CD4-positive, alpha-beta T cell treated with Interferon alpha-2 for 1 hour (primary cell): Measurements from ENCODE around the gene TAF4.
A peak's percentile ranks its signal among the peaks of the same experiment; 100 is the strongest.

ENCODE experiments used
- DNase-seq, 2 donors: peaks; one replicate each; pipeline ENCODE4 v3.0.0-alpha.2; 2020 to 2022

Gene TAF4

DNA sequence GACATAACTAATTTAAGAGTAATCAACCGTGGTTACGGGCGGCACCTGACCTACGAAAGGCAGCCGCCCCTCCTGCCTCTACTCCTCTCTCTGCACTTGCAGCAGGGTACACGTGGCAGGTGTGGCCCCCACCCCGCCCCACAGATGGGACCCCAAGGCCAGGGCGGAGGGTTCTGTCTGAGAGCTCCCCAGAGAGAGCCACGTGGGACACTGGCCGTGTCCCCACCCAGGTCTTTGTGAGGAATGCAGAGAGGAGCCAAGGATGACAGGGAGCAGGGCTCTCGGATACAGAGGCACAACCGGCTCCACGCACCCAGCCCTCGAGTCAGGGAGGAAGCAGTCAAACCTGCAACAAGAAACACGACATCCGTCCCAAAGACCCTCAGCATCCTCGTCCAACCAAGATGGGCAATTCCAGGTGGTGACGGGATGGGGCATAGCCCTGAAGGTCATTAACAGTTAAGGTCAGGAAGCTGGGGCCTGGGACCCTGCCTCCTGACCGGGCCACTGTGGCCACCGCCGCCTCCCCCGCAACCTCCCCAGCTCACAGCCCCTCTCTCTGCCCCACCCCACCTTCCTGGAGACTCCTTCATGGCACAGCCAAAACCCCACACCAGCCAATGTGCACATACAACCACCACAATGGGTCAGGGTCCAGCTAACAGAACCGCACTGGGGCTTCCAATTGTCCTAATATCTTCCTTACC lies 47.1 kb downstream of the TAF4 start:
- DNase-seq = no peak

- DNase-seq = no peak
Measured at GRCh38 chr20:62015540-62016288, 50.0 kb downstream of the TAF4 start.

GRCh38 chr20:62014889-62015537 lies 50.7 kb downstream of the TAF4 start:
- no peak for DNase-seq

- no peak for DNase-seq
Measured at GRCh38 chr20:62014488-62014775, 51.2 kb downstream of the TAF4 start.

DNA sequence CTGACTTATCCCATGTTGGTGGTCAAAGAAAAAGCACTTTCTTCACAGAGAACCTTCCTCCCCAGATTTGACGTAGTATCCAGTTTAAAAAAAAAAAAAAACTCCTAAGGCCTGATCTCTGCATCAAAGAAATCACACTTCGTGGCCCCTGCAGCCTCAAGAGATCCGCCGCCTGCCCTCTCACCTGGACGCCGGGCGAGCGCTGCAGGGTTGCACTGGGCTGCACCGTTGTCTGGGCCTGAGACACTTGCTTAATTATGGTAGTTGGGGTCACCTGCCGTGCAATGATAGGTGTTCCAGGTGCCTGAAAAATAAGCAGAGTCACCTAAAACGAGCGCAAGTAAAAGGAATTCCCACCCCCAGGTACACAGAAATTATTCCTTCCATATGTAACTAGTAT lies 53.0 kb downstream of the TAF4 start:
- no peak for DNase-seq

DNA sequence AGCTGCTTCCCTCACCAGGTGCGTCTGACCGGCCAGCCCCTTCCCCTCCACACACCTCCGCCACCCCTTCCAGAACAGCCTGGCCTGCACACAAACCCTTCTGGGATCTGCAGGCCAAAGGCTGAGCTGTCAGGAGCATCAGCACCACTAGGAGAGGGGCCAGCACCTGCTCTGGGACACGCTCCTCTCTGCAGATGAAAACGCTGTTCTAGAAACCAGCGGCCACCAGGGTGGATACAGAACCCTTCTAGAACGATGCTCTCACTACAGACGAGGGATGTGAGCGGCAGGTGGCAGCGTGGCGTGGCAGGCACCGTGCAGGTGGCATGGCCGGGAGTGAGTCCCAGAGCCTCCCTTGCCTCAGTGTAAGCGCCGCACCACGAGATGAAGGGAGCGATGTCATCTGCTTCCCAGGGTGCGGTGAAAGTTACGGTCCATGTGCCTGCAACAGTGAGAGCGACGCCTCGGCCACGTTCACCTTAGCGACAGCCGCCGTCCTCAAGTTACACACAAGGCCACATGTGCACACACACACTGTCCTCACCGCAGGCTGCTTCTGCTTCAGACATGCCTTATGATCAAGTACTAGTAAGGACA lies 53.6 kb downstream of the TAF4 start:
- no peak for DNase-seq

DNA sequence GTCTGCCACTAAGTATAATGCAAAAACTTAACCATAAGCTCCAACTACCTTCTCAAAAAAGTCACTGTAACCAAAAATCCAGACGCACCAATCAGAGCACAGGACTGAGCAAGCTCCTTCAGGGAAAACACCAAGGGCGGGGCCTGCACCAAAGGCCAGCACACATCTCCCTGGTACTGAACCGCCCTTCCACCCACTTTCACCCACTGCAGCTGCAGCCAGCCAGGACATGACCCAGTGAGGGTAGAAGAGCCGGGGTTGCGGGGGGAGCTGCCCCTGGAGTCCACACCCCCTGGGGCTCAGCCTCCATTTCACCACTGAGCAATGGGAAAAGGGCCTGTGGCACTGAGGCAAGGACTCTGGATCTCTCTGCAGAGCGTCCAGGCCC lies 54.3 kb downstream of the TAF4 start:
- DNase-seq = no peak

DNA sequence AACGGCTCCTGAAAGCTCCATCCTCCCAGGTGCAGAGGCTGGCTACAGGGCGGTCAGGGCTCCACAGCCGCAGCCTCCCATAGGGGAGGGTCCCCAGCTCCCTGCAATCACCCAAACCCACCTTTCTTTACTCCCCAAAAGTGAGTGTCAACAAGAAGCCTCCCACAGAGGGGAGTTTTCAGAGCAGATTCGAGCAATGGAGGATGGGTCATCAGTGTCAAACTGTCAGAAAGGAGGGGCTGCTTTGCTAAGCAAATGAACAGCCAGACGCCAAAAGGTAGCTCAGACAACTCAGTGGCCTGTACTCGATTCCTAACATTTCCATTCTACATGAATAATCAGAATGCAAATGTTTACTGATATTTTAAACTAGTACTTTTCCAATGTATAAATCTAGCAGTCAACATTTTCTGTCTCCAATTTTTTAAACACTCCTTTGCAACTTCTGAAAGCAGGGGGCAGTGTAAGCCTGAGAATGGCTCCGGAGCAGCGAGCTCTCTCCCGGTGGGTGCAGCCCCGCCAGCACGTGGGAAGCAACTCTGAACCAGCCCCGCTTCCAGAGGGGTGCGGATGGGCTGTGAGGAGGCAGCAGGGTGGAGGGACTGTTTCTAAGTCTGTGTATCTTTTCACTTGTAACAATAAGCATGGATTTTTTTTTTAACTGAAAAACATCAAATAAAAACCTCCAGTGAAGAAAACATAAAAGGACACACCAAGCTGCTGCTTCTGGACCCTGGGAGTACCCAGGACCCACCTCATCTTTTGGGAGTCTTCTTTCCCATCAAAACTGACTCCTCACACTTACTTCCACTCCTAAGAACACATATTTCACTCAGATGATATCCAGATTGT lies 54.9 kb downstream of the TAF4 start:
- peak; percentile 48 to 74 for DNase-seq

GRCh38 chr20:62009869-62010445 lies 55.7 kb downstream of the TAF4 start:
- DNase-seq = no peak

- no peak for DNase-seq
Measured at GRCh38 chr20:62009322-62009721, 56.4 kb downstream of the TAF4 start.

DNA sequence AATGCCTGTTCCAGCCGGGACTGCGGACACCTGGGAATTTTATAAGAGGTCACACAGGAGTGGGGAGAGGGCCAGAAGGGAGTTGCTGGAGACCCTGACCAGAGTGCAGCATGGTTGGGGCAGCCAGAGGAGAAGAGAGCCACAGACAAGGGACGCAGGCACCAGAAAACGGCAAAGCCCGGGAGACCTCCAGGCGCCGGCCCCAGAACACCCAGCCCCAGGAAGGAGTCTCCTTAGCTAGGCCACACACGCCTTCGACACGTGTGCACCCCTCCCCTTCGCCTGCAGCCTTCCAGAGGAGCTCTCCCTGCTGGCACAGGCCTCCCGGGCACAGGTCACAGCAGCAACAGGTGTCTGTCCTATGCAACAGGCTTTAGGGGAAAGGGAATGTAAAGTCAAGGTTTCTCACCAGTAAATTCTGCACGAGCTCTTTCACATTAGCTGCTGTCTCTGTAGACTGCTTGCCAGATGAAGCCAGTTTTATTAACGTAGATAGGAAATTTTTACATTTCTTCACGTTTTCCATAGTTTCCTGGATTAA lies 57.0 kb downstream of the TAF4 start:
- DNase-seq = no peak

DNA sequence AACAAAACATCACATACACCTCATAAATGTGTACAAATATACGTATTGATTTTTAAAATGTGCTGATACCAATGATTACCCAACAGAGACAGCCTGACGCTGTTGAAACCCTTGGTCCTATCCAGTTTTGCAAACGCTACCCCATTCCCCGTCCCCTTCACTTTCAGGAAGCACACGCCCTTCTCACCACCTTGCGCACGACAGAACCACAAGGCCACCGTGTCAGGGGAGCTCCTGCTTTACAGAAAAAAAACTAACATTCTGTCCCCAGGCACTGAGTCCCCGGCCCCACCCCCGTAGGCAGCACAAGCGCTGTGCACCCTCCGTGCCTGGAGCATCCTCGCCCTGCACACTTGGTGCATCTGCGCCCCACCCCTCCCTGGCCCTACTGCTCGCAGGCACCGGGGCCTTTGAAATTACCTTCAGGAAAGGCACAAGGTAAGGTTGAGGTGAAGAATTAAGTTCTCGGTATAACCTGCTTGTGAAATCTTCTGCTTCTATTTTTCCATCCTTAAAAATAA lies 58.5 kb downstream of the TAF4 start:
- DNase-seq = no peak

GRCh38 chr20:62006482-62006881 lies 59.2 kb downstream of the TAF4 start:
- DNase-seq = no peak

DNA sequence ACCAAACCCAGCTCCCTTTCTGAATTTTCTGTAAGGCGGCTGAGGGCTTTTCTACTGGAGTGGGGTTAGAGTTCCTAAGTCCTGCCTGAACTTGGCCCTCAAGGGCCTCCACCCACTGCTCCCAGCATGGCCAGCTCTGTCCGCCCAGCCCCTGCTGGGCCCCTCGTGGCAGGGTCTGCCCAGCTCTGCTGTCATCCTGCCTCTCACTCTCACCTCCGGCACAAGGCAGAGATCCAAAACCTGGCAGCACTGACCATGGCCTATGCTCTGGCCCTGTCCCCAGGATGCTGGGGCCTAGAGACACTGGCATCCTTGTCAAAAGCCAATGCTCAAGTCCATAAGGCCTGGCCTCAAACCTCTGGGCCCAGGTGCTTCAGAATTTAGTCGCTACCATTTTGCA lies 61.1 kb downstream of the TAF4 start:
- DNase-seq = no peak

- DNase-seq = no peak
Measured at GRCh38 chr20:62003567-62004405, 61.9 kb downstream of the TAF4 start.

GRCh38 chr20:62002882-62003480 lies 62.7 kb downstream of the TAF4 start:
- no peak for DNase-seq

GRCh38 chr20:62001178-62001715 lies 64.4 kb downstream of the TAF4 start:
- DNase-seq = no peak

GRCh38 chr20:61998343-61999121 lies 67.1 kb downstream of the TAF4 start:
- DNase-seq = no peak

DNA sequence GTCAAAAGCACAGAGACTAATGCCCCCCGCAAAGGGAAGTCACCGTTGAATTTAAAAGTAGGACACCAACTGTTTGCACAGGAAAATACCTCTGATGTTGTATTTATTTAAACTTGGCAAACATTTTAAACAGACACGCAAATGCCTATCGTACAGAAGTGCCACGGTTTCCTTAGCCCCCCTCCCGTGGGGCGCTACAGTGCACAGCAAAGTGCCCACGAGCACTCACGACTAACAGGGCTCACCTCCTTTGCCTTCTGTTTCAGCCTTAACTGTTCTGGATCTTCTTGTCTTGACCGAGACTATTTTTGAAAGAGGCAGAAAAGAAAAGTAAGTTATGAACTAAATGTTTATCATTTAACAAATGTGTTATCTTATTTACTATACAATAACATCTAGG lies 67.8 kb downstream of the TAF4 start:
- DNase-seq = no peak

- no peak for DNase-seq
Measured at GRCh38 chr20:61997372-61997771, 68.3 kb downstream of the TAF4 start.
